ENCODE results near the gene SENP2. TPM values are rescaled to one million over a fixed set of nuclear protein-coding genes. Genes with fewer than 3 reads are reported as not detected.
"Not testable (repeated sequence)": the region's sequence is repeated elsewhere in the genome, so short reads cannot be mapped to it uniquely, and the experiment has no call there.

The SENP2 gene
- total and polyA plus RNA-seq, 9 of the 15 experiments (the other 6 are each of a cell fraction or from before 2014, with no cell fraction given): 11.8 to 67.1 (median 41.1) TPM

- TF ChIP-seq REST (IDR thresholded peaks at IDR 0.05; ENCODE audit: borderline replicate concordance) (peak; percentile 63), SMC3 (conservative IDR thresholded peaks at IDR 0.05; ENCODE audit: insufficient read depth, low read depth, low read length) (peak; percentile 41), CBFA2T2 (conservative IDR thresholded peaks at IDR 0.05) (peak; percentile 44), RAD21 (CRISPR knock-in tag; conservative IDR thresholded peaks at IDR 0.05 in 1 of 2, IDR thresholded peaks at IDR 0.05 in 1 of 2) (peak in 1 of 2 experiments; percentile 76; a peak in 2 of 4 replicates), TEAD4 (IDR thresholded peaks at IDR 0.05; ENCODE audit: low read length) (peak; percentile 50; the same call in 1 of the 2 replicates), ARID1B (IDR thresholded peaks at IDR 0.05) (peak; percentile 70), NRF1 (conservative IDR thresholded peaks at IDR 0.05 in 1 of 2, IDR thresholded peaks at IDR 0.05 in 1 of 2) (0 out of 4 replicates have a peak, but pooled peaks have one; percentile 16), SOX6 (IDR thresholded peaks at IDR 0.05) (peak; percentile 11; the same call in 1 of the 2 replicates), CBX3 (IDR thresholded peaks at IDR 0.05; ENCODE audit: borderline replicate concordance in 1 of 2, low read length in 2 of 2) (peak in 1 of 2 experiments; percentile 70; a peak in 1 of 3 replicates), ZBTB33 (CRISPR knock-in tag; IDR thresholded peaks at IDR 0.05) (peak; percentile 62; the same call in 1 of the 2 replicates), ESRRA (IDR thresholded peaks at IDR 0.05; ENCODE audit: borderline replicate concordance, low read depth) (peak; percentile 46; the same call in 1 of the 2 replicates), CREB3L1 (IDR thresholded peaks at IDR 0.05; ENCODE audit: borderline replicate concordance, low read depth) (0 out of 2 replicates have a peak, but pooled peaks have one; percentile 32), MEIS2 (IDR thresholded peaks at IDR 0.05; ENCODE audit: partially characterized antibody) (peak; percentile 8)
- TF ChIP-seq REST (CRISPR knock-in tag; IDR thresholded peaks at IDR 0.05; ENCODE audit: low read depth); TEAD4 (CRISPR knock-in tag; IDR thresholded peaks at IDR 0.05; ENCODE audit: borderline replicate concordance): not testable (repeated sequence)
Observed at GRCh38 chr3:185575108-185575869, 10.8 kb upstream of the SENP2 start (continued).
